ENCODE results near the gene SS18L1.

DNA sequence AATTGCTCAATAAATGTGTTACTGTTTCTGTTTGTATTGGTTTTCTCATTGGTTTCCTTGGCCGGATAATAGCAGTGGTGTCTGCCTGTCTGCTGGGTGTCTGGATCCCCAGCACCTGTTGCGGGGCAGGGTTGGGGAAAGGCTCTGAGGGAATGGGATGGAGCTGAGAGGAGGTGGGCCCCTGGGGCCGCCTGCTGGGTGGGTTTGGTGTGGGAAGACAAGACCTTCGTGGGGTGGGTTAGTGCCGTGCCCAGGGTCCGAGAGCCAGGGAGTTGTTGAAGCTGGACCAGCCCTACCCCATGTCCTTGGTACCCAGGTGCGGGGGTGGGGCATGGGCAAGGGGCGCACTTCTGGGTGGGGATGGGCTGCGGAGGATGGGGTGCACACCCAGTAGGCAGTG lies 4.0 kb downstream of the SS18L1 start:
- TF ChIP-seq CTCF (conservative IDR thresholded peaks at IDR 0.05; ENCODE audit: low read depth, low read length) (no peak), EZH2phosphoT487 (IDR thresholded peaks at IDR 0.05; ENCODE audit: borderline replicate concordance, low read length) (no peak)
